A673 (cell line): ENCODE data around the gene TMEM131L.

Source experiments
- EZH2 ChIP-seq: fragments of 200-600 bp; sonication (generic); IDR thresholded peaks from 2 replicates; pipeline ENCODE4 v1.6.1; 2017; ENCODE audit warnings: borderline replicate concordance, low read depth, mild to moderate bottlenecking, mixed read lengths, antibody characterized with exemption, low read length; ENCODE audit not compliant: poor library complexity, severe bottlenecking
- TF ChIP-seq, protein P1 (sequence below): fragments of 300-800, 200-600 bp; sonication (generic); conservative IDR thresholded peaks from 2 replicates; pipeline ENCODE4 v1.5.1; 2017; ENCODE audit warnings: low read depth, mild to moderate bottlenecking, antibody characterized with exemption, low read length, moderate library complexity, mixed read lengths

DNA sequence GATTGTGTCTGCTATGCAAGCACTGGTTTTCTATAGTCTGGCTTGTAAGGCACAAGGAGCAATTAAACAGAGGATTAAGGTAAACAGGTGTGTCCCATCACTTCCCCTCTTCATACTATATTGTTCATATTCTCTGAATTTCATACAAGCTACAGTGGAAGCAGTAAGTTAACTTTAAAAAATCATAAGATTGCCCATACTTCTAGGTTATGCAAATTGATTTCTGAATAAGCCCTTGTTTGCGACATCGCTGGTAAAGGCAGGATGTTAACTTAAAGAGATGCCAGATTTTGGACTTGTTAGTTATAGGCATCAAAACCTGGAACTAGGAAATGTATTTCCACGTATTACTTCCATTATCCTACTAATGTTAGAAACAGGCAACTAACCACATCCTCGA lies 1.0 kb upstream of the TMEM131L start:
- TF ChIP-seq, protein P1, sequence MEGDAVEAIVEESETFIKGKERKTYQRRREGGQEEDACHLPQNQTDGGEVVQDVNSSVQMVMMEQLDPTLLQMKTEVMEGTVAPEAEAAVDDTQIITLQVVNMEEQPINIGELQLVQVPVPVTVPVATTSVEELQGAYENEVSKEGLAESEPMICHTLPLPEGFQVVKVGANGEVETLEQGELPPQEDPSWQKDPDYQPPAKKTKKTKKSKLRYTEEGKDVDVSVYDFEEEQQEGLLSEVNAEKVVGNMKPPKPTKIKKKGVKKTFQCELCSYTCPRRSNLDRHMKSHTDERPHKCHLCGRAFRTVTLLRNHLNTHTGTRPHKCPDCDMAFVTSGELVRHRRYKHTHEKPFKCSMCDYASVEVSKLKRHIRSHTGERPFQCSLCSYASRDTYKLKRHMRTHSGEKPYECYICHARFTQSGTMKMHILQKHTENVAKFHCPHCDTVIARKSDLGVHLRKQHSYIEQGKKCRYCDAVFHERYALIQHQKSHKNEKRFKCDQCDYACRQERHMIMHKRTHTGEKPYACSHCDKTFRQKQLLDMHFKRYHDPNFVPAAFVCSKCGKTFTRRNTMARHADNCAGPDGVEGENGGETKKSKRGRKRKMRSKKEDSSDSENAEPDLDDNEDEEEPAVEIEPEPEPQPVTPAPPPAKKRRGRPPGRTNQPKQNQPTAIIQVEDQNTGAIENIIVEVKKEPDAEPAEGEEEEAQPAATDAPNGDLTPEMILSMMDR = no peak
- no peak for TF ChIP-seq EZH2
